LNCaP clone FGC (cell line): ENCODE results near the gene OR2S2.

ENCODE experiments used
- DNase-seq: peaks from one replicate; pipeline ENCODE4 v3.0.0-alpha.2; 2011; ENCODE audit warnings: low read depth
- H3K4me3 ChIP-seq: 2 replicates; pipeline ENCODE4 v1.5.1; 2011; ENCODE audit warnings: mild to moderate bottlenecking, low read depth, low read length, control low read depth
- TF ChIP-seq, protein P1 (sequence below): IDR thresholded peaks from 2 replicates; pipeline ENCODE4 v1.5.1; 2012; ENCODE audit warnings: mild to moderate bottlenecking; ENCODE audit not compliant: control insufficient read depth, insufficient read depth; ENCODE audit errors: extremely low read depth

OR2S2 gene

DNA sequence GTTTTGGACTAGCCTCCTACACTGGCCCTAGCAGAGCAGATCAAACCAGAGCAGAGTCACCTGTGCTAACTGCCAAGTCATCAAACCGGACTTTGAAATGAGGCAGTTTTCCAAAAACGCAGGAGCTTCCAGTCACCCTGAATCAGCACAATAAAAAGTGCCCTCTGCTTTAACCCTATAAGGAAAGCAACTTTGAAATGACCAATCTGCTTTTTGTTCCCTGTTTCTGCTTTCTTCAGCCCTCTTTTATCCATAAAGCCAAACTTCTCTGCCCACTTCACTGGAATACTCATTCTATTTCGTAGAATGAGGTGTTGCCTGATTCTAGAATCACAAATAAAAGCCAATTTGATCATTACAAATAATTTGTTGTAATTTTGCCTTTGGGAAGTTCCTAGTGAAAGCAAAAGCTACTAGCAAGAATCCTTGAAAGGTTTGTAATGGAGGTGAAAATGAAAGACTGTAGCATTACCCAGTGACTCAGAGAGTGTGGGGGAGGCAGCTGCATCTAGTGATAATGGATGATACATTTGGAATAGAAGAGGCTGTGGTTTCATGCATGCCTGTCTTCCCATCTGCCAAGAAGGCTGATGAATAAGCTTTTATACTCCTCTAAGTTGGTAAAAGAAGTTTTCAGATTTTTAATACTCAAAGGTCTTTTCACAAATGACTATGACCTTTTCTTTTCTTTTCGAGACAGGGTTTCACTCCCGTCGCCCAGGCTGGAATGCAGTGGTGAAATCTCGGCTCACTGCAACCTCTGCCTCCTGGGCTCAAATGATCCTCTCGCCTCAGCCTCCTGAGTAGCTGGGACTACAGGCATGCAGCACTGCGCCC, 33.8 kb downstream of the OR2S2 start:
- TF ChIP-seq, protein P1, sequence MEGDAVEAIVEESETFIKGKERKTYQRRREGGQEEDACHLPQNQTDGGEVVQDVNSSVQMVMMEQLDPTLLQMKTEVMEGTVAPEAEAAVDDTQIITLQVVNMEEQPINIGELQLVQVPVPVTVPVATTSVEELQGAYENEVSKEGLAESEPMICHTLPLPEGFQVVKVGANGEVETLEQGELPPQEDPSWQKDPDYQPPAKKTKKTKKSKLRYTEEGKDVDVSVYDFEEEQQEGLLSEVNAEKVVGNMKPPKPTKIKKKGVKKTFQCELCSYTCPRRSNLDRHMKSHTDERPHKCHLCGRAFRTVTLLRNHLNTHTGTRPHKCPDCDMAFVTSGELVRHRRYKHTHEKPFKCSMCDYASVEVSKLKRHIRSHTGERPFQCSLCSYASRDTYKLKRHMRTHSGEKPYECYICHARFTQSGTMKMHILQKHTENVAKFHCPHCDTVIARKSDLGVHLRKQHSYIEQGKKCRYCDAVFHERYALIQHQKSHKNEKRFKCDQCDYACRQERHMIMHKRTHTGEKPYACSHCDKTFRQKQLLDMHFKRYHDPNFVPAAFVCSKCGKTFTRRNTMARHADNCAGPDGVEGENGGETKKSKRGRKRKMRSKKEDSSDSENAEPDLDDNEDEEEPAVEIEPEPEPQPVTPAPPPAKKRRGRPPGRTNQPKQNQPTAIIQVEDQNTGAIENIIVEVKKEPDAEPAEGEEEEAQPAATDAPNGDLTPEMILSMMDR: no peak
- peak; percentile 95 for DNase-seq
- H3K4me3 ChIP-seq: no peak overlapping the region

DNA sequence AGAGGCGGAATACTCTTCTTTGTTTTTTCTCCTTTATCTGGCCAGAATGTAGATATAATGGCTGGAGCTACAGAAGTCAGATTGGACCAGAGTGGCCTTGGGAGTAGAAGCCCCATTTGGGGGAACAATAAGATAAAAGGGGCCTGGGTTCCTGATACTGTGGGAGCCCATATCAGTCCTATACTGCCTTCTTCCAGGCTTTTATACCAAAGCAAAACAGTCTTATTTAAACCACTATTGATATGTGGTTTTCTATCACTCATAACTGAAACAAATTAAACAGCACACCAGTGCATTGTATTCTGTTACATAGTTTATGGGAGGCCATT, 34.4 kb downstream of the OR2S2 start:
- TF ChIP-seq, protein P1: no peak
- no peak for DNase-seq
- H3K4me3 ChIP-seq: no peak overlapping the region

DNA sequence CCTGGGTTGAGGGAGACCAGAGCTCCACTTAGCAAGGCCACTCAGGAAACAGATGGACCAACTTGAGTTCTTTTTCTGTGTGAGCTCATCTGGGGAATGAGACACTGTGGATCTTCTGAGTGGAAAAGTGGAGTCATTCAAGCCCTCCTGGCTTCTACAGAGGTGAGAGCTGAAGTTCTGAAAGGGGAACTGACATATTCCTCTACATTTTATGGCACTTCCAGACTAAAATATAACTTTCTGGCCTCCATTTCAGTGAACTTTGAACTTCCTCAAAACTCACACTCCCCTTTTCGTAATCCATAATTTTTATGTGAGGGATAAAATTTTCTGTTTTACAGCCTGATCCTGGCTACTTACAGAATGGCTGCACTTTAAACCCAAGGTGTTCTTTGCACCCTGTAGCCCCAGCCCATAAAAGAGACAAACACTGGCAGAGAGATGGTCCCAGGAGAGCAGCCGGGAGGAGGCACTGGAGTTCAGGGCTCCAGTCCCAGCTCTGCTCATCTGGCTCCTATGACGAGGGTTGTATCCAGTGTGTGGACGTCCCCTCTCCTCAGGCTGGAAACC, 37.8 kb downstream of the OR2S2 start:
- DNase-seq: no peak
- TF ChIP-seq, protein P1: no peak
- H3K4me3 ChIP-seq: no peak overlapping the region

DNA sequence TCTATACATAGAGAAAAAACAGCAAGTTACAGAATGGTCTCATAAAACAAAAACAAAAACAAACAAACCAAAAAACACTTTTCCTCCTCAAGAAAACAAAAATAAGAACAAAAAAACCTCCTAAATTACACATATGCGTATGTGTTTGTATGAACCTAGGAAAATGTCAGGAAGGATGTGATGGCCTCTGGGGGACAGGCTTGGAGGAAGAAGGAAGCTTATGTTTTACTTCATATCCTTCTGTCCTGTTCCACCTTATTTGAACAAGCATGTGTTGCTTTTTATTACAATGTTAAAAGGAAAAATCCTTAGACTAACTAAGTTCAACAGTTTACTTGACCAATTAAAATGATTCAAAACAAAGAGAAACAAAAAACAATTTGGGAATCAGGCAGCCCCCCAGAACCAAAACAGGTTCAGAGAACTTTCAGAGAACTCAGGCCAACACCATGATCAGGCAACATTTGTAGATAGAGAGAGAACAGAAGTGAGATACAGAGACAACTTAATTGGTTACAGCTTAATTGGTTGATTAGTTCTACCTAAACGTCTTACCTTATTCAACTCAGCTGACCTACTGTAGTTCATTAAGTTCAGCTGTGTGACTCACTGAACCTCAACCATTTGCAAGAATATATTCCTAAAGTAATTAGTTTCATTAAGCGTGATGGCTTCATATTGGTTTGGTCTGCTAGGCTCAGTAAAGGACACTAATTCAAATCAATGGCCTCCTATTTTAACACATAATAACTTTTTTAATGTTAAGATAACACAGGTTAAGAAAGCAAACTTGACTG, 38.5 kb downstream of the OR2S2 start:
- no peak overlapping the region for H3K4me3 ChIP-seq
- TF ChIP-seq, protein P1: no peak
- DNase-seq: no peak

DNA sequence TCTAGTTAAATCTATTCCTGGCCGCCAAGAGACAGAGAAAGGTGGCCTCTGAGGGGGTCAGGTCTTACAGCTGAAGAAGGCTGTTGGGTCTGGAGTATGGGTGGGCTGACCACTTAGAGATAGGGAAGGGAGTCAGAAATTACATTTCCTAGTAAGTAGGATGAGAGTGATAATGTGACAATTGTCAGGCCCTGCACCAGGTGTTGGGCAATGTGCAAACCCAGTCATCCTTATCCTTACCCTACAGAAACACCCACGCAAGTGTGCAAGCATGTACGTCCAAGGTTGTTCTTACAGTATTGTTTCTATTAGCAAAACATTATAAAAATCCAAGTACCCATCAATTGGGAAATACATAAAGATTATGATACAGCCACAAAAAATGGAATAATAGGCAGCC, 39.2 kb downstream of the OR2S2 start:
- H3K4me3 ChIP-seq: no peak overlapping the region
- TF ChIP-seq, protein P1: no peak
- no peak for DNase-seq

DNA sequence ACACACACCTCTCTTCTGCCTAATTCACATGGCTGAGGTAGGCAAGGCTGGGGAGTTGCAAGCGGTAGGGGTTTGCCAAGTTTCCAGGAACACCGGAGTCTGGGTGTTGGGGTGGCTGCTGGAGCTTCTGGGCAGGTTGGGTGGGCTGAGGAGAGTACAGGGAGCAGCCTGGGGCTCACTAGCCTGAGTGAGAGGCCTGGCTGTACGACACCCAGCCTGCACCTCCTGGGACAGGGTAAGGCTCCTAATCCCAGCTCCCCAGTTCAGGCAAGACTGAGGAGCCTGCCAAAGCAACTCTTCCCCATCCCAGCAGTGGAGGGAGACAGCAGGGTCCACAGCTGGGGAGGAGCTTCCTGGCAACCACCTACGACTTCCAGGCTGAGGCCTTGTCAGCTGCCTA, 40.7 kb downstream of the OR2S2 start:
- TF ChIP-seq, protein P1: no peak
- no peak for DNase-seq
- no peak overlapping the region for H3K4me3 ChIP-seq
